K562 (cell line): ENCODE results near the gene EFNA1. TPM values are rescaled to one million over a fixed set of nuclear protein-coding genes. Genes with fewer than 3 reads are reported as not detected.
A peak's percentile ranks its signal among the peaks of the same experiment; 100 is the strongest.

Experiments used
- CBFB ChIP-seq: sonication (generic); formaldehyde crosslinking; IDR thresholded peaks from 2 replicates; pipeline ENCODE4 v1.4.0; 2020; ENCODE audit warnings: mild to moderate bottlenecking, missing genetic modification reagents
- DNMT1 ChIP-seq: fragments of 450-650 bp; IDR thresholded peaks from 2 replicates; pipeline ENCODE4 v1.6.1; 2016; ENCODE audit warnings: antibody characterized with exemption, mild to moderate bottlenecking
- ETV6 ChIP-seq, 3 experiments: fragments of 150-350 bp in 1 of 3; sonication (generic) in 1 of 3; formaldehyde crosslinking in 1 of 3; IDR thresholded peaks; 2 replicates each; pipeline versions ENCODE4 v1.6.1 to v1.8.0; 2014 to 2022; ENCODE audit warnings: borderline replicate concordance in 2 of 3, low read depth in 2 of 3, antibody characterized with exemption in 1 of 3, low read length in 1 of 3, mild to moderate bottlenecking in 1 of 3, missing genetic modification reagents in 1 of 3
- KAT7 ChIP-seq: sonication (generic); formaldehyde crosslinking; IDR thresholded peaks from 2 replicates; pipeline ENCODE4 v1.8.0; 2022; ENCODE audit warnings: missing genetic modification reagents, mild to moderate bottlenecking, borderline replicate concordance
- NFE2 ChIP-seq: IDR thresholded peaks from 2 replicates; pipeline ENCODE4 v1.6.1; 2014; ENCODE audit warnings: antibody characterized with exemption, low read depth
- NRF1 ChIP-seq, 2 experiments: fragments of 450-650 bp; IDR thresholded peaks in 1 of 2; conservative IDR thresholded peaks in 1 of 2; 2 replicates each; pipeline ENCODE4 v1.6.1; 2014; ENCODE audit warnings: mild to moderate bottlenecking in 2 of 2
- PCBP1 ChIP-seq: fragments of 200-400 bp; formaldehyde crosslinking; IDR thresholded peaks from 2 replicates; pipeline ENCODE4 v1.6.1; 2018; ENCODE audit warnings: mild to moderate bottlenecking, low read depth, low read length; ENCODE audit not compliant: poor library complexity, severe bottlenecking
- SMAD4 ChIP-seq: fragments of 250-450 bp; sonication (Bioruptor Pico); conservative IDR thresholded peaks from 2 replicates; pipeline ENCODE4 v1.8.0; 2021; ENCODE audit warnings: inconsistent platforms, mild to moderate bottlenecking, moderate library complexity
- ZNF184 ChIP-seq: sonication (generic); formaldehyde crosslinking; IDR thresholded peaks from 2 replicates; pipeline ENCODE4 v1.5.0; 2020; ENCODE audit warnings: missing genetic modification reagents
- ZNF347 ChIP-seq: fragments of 450-650 bp; formaldehyde crosslinking; IDR thresholded peaks from 2 replicates; pipeline ENCODE4 v1.4.0; 2020; ENCODE audit warnings: low read depth, mild to moderate bottlenecking, moderate library complexity
- ZNF41 ChIP-seq: fragments of 250-450 bp; sonication (Bioruptor Pico); conservative IDR thresholded peaks from 2 replicates; pipeline ENCODE4 v1.4.0; 2020; ENCODE audit warnings: mild to moderate bottlenecking
- polyA plus RNA-seq, 8 experiments: library from polyadenylated mRNA; depleted of rRNA in 4 of 8; stranded (reverse) in 5 of 8; unstranded in 3 of 8; fragments of >200 nt; fragmentation: Nextera tagmentation in 2 of 8; fragmentation: Illumina TruSeq in 1 of 8; extraction: Ambion mirVana in 2 of 8; extraction: Trizol in 1 of 8; gene quantifications; 2 replicates each; pipeline versions ENCODE4 v1.2.1 to v1.2.3, GENCODE V29; 2011 to 2014; ENCODE audit warnings: inconsistent platforms in 1 of 8, missing spikeins in 1 of 8
- total RNA-seq, 7 experiments: library from RNA; depleted of rRNA in 6 of 7; stranded (reverse); fragments of >200 nt in 6 of 7; fragmentation: Illumina TruSeq in 2 of 7; extraction: Trizol in 2 of 7; gene quantifications; 2 replicates each; pipeline versions ENCODE4 v1.2.1 to v1.2.3, GENCODE V29; 2011 to 2021; ENCODE audit warnings: low replicate concordance in 1 of 7
- TF ChIP-seq, protein P1 (sequence below), 2 experiments: fragments of 450-650 bp; conservative IDR thresholded peaks; 2 replicates each; pipeline ENCODE4 v1.6.1; 2017; ENCODE audit warnings: mild to moderate bottlenecking in 2 of 2, moderate library complexity in 2 of 2
- TF ChIP-seq, protein P2 (sequence below): fragments of 250-450 bp; sonication (Bioruptor Pico); IDR thresholded peaks from 2 replicates; pipeline ENCODE4 v1.5.1; 2021; ENCODE audit warnings: mild to moderate bottlenecking
- TF ChIP-seq, protein P3 (sequence below), 2 experiments: fragments of 450-650 bp; formaldehyde crosslinking in 1 of 2; IDR thresholded peaks; 2 replicates each; pipeline versions ENCODE4 v1.4.0 to v1.6.1; 2014 to 2020; ENCODE audit warnings: mild to moderate bottlenecking in 2 of 2, borderline replicate concordance in 1 of 2, low read depth in 1 of 2

EFNA1 gene
- total and polyA plus RNA-seq, 9 of the 15 experiments (the other 6 are each of a cell fraction or from before 2014, with no cell fraction given), result 2.1 to 9.3 (median 3.0) TPM

DNA sequence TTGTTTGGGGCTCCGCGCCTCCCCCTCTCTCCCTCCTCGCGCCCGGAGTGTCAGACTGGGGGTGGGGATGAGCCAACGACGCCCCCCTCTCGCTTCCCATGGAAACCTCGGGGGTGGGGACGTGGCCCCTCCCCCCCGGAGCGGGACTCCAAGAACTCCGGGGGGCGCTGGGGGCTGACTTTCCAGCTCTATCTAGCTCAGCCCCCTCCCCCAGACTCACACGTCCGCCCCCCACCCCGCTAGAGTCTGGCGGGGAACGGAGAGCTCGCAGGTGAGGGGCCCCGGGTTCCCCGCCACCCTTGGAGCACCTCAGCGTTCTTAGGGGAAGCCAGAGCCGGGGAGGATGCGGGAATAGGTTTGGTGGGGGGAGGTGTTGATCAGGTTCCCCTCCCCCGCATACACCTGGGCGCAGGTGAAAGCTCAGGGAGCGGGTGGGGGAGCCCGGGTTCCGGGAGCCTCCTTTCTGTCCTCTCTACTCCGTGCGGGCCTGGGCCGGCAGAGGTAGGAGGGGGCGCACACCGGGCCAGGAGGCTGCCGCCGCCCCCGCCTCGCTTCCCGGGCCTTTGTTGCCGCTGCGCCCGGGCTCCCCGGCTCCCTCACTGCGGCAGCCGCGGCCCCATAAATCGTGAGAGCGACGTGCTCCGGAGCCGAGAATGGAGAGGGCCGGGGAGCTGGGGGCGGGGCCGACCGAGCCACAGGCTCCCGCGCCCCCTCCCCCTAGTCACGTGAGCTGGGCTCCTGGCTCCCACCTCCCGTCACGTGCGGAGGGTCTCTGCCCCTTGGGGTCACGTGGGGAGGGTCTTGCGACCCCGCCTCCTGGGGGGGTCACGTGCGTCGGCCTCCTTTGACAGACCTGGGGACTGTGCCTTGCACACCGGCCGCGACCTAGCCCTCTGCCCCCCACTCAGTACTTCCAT is 47.1 kb upstream of the EFNA1 start (continued):
- TF ChIP-seq KAT7, result 0 out of 2 replicates have a peak, but pooled peaks have one; percentile 78
- TF ChIP-seq, protein P1, sequence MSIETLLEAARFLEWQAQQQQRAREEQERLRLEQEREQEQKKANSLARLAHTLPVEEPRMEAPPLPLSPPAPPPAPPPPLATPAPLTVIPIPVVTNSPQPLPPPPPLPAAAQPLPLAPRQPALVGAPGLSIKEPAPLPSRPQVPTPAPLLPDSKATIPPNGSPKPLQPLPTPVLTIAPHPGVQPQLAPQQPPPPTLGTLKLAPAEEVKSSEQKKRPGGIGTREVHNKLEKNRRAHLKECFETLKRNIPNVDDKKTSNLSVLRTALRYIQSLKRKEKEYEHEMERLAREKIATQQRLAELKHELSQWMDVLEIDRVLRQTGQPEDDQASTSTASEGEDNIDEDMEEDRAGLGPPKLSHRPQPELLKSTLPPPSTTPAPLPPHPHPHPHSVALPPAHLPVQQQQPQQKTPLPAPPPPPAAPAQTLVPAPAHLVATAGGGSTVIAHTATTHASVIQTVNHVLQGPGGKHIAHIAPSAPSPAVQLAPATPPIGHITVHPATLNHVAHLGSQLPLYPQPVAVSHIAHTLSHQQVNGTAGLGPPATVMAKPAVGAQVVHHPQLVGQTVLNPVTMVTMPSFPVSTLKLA (conservative IDR thresholded peaks at IDR 0.05), result peak in 1 of 2 experiments; percentile 56; a peak in 2 of 4 replicates
- no peak for TF ChIP-seq DNMT1
- TF ChIP-seq ETV6 (IDR thresholded peaks at IDR 0.05; ENCODE audit: borderline replicate concordance in 1 of 2, low read depth in 2 of 2, low read length in 1 of 2), result no peak
- 0 out of 2 replicates have a peak, but pooled peaks have one; percentile 77 for TF ChIP-seq ETV6 (CRISPR knock-in tag; IDR thresholded peaks at IDR 0.05; ENCODE audit: borderline replicate concordance)
- no peak for TF ChIP-seq ZNF347 (CRISPR knock-in tag)
- TF ChIP-seq CBFB (CRISPR knock-in tag), result no peak
- no peak for TF ChIP-seq ZNF41 (CRISPR knock-in tag)
- TF ChIP-seq PCBP1, result no peak
- TF ChIP-seq, protein P2, sequence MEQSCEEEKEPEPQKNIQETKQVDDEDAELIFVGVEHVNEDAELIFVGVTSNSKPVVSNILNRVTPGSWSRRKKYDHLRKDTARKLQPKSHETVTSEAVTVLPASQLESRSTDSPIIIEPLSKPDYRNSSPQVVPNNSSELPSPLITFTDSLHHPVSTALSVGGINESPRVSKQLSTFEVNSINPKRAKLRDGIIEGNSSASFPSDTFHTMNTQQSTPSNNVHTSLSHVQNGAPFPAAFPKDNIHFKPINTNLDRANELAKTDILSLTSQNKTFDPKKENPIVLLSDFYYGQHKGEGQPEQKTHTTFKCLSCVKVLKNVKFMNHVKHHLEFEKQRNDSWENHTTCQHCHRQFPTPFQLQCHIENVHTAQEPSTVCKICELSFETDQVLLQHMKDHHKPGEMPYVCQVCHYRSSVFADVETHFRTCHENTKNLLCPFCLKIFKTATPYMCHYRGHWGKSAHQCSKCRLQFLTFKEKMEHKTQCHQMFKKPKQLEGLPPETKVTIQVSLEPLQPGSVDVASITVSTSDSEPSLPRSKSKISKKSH (CRISPR knock-in tag), result no peak
- peak; percentile 40 to 47; a peak in 2 of 4 replicates for TF ChIP-seq NRF1 (conservative IDR thresholded peaks at IDR 0.05 in 1 of 2, IDR thresholded peaks at IDR 0.05 in 1 of 2)
- TF ChIP-seq, protein P3, sequence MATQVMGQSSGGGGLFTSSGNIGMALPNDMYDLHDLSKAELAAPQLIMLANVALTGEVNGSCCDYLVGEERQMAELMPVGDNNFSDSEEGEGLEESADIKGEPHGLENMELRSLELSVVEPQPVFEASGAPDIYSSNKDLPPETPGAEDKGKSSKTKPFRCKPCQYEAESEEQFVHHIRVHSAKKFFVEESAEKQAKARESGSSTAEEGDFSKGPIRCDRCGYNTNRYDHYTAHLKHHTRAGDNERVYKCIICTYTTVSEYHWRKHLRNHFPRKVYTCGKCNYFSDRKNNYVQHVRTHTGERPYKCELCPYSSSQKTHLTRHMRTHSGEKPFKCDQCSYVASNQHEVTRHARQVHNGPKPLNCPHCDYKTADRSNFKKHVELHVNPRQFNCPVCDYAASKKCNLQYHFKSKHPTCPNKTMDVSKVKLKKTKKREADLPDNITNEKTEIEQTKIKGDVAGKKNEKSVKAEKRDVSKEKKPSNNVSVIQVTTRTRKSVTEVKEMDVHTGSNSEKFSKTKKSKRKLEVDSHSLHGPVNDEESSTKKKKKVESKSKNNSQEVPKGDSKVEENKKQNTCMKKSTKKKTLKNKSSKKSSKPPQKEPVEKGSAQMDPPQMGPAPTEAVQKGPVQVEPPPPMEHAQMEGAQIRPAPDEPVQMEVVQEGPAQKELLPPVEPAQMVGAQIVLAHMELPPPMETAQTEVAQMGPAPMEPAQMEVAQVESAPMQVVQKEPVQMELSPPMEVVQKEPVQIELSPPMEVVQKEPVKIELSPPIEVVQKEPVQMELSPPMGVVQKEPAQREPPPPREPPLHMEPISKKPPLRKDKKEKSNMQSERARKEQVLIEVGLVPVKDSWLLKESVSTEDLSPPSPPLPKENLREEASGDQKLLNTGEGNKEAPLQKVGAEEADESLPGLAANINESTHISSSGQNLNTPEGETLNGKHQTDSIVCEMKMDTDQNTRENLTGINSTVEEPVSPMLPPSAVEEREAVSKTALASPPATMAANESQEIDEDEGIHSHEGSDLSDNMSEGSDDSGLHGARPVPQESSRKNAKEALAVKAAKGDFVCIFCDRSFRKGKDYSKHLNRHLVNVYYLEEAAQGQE (IDR thresholded peaks at IDR 0.05; ENCODE audit: borderline replicate concordance), result peak; percentile 66
- TF ChIP-seq, protein P3 (CRISPR knock-in tag; IDR thresholded peaks at IDR 0.05; ENCODE audit: low read depth), result 0 out of 2 replicates have a peak, but pooled peaks have one; percentile 21
- TF ChIP-seq SMAD4 (CRISPR knock-in tag), result peak; percentile 51; the same call in 1 of the 2 replicates
- TF ChIP-seq ZNF184 (CRISPR knock-in tag), result no peak
- TF ChIP-seq NFE2, result no peak
